KMS-11 (cell line): ENCODE measurements around the gene SRA1.
"Not testable (repeated sequence)": the region's sequence is repeated elsewhere in the genome, so short reads cannot be mapped to it uniquely, and the experiment has no call there.

Source experiments
- H2AFZ ChIP-seq: fragments of 200-600 bp; sonication (generic); 2 replicates; pipeline ENCODE4 v1.6.1; 2016; ENCODE audit warnings: antibody characterized with exemption, mixed run types, low read depth
- H3K27ac ChIP-seq: fragments of 200-600 bp; sonication (generic); 2 replicates; pipeline ENCODE4 v1.6.1; 2016; ENCODE audit warnings: mild to moderate bottlenecking, mixed run types
- H3K27me3 ChIP-seq: fragments of 200-600 bp; sonication (generic); 2 replicates; pipeline ENCODE4 v1.6.1; 2017; ENCODE audit warnings: mild to moderate bottlenecking, low read depth, mixed run types, moderate library complexity; ENCODE audit not compliant: insufficient read depth
- H3K36me3 ChIP-seq: fragments of 200-600 bp; sonication (generic); 2 replicates; pipeline ENCODE4 v1.6.1; 2017; ENCODE audit warnings: mild to moderate bottlenecking, mixed run types; ENCODE audit not compliant: insufficient read depth
- H3K4me1 ChIP-seq: fragments of 200-600 bp; sonication (generic); 2 replicates; pipeline ENCODE4 v1.6.1; 2016; ENCODE audit warnings: mild to moderate bottlenecking, low read depth, mixed run types; ENCODE audit not compliant: poor library complexity, severe bottlenecking
- H3K4me2 ChIP-seq: fragments of 200-600 bp; sonication (generic); 2 replicates; pipeline ENCODE4 v1.7.0; 2016; ENCODE audit warnings: mild to moderate bottlenecking, mixed run types
- H3K4me3 ChIP-seq: fragments of 200-600 bp; sonication (generic); IDR thresholded peaks from 2 replicates; pipeline ENCODE4 v1.6.1; 2017; ENCODE audit warnings: low read depth, low read length, mixed read lengths; ENCODE audit not compliant: insufficient read depth
- H3K79me2 ChIP-seq: fragments of 200-600 bp; sonication (generic); 2 replicates; pipeline ENCODE4 v1.6.1; 2016; ENCODE audit warnings: low read depth, mixed run types; ENCODE audit not compliant: insufficient read depth
- H3K9ac ChIP-seq: fragments of 200-600 bp; sonication (generic); 2 replicates; pipeline ENCODE4 v1.6.1; 2016; ENCODE audit warnings: mild to moderate bottlenecking, mixed run types
- H4K20me1 ChIP-seq: fragments of 200-600 bp; sonication (generic); 2 replicates; pipeline ENCODE4 v1.6.1; 2016; ENCODE audit warnings: mild to moderate bottlenecking, mixed run types; ENCODE audit not compliant: insufficient read depth
- TF ChIP-seq, protein P1 (sequence below): fragments of 200-600 bp; sonication (generic); conservative IDR thresholded peaks from 2 replicates; pipeline ENCODE4 v1.6.1; 2017; ENCODE audit warnings: low read depth, mild to moderate bottlenecking, antibody characterized with exemption, low read length, moderate library complexity, mixed read lengths

Gene SRA1

DNA sequence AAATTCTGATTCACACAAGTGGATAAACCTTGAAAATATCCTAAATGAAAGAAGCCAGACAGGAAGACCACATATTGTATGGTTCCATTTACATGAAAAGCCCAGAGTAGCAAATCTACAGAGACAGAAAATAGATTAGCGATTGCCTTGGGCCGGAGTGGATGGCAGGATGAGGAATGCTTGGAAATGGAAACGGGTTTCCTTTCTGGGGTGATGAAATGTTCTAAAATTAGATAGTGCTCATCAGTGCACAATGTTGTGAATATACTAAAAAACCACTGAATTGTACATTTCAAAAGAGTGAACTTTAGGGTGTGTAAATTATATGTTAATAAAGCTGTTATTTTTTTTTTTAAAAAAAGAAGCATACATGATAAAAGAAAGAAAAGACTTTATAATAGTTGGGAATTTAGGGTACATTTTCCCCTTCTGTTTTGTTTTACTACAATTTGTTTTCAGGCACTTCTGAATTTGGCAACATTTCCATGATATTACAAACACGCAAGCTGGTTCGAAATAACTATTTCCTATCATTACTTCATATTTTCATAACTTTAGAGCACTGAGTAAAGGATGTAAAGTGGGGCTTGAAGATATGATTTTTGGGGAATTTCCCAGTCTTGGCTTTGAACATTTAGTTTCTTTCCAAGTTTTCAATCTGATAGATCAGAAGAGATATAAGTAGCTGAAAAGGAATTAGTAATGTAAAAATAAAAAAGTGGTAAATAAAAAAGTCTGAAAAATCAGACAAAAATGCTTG lies 31.2 kb upstream of the SRA1 start:
- Histone ChIP-seq H3K4me1 (peaks cover 8% of the 10 kb centered on the region), H3K27ac (no peak overlapping the region), H3K79me2 (no peaks in the 10 kb centered on the region), H3K4me2 (no peak overlapping the region), H3K27me3 (no peaks in the 10 kb centered on the region), H3K9ac (no peak overlapping the region), H3K36me3 (no peaks in the 10 kb centered on the region), H2AFZ (no peak overlapping the region), H3K4me3 (no peak overlapping the region), H4K20me1 (no peaks in the 10 kb centered on the region)
- TF ChIP-seq, protein P1, sequence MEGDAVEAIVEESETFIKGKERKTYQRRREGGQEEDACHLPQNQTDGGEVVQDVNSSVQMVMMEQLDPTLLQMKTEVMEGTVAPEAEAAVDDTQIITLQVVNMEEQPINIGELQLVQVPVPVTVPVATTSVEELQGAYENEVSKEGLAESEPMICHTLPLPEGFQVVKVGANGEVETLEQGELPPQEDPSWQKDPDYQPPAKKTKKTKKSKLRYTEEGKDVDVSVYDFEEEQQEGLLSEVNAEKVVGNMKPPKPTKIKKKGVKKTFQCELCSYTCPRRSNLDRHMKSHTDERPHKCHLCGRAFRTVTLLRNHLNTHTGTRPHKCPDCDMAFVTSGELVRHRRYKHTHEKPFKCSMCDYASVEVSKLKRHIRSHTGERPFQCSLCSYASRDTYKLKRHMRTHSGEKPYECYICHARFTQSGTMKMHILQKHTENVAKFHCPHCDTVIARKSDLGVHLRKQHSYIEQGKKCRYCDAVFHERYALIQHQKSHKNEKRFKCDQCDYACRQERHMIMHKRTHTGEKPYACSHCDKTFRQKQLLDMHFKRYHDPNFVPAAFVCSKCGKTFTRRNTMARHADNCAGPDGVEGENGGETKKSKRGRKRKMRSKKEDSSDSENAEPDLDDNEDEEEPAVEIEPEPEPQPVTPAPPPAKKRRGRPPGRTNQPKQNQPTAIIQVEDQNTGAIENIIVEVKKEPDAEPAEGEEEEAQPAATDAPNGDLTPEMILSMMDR: no peak

DNA sequence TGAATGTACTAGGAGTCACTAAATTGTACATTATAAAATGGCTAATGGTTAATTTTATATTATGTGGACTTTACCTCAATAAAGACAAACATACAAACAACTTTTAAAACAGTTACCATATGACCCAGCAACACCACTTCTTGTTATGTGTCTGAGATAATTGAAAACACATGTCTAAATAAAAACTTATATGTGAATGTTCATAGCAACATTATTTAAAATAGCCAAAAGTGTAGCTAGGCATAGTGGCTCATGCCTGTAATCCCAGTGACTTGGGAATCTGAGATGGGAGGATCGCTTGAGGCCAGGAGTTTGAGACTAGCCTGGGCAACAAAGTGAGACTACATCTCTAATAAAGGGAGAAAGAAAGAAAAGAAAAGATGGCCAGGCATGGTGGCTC lies 30.2 kb upstream of the SRA1 start:
- Histone ChIP-seq H3K9ac (no peak overlapping the region), H3K79me2 (no peaks in the 10 kb centered on the region), H3K36me3 (no peaks in the 10 kb centered on the region), H2AFZ (no peak overlapping the region), H3K4me3 (no peak overlapping the region), H3K4me1 (peaks cover 8% of the 10 kb centered on the region), H4K20me1 (no peaks in the 10 kb centered on the region), H3K27me3 (no peaks in the 10 kb centered on the region), H3K27ac (no peak overlapping the region), H3K4me2 (no peak overlapping the region)
- TF ChIP-seq, protein P1: no peak

DNA sequence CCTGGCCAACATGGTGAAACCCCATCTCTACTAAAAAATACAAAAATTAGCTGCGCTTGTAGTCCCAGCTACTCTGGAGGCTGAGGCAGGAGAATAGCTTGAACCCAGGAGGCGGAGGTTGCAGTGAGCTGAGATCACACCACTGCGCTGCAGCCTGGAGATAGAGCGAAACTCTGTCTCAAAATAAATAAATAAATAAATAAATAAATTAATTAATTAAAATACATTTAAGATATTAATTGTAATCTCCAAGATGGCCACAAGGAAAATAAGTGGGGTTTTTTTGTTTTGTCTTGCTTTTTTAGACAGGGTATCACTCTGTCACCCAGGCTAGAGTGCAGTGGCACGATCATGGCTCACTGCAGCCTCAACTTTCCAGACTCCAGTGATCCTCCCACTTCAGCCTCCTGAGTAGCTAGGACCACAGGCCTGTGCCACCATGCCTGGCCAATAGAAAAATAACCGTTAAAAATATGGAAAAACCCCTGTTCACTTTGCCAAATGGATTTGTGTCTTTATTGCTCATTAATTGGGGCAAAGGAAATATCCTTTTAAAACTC lies 22.0 kb upstream of the SRA1 start:
- H3K36me3 ChIP-seq, H3K27me3 ChIP-seq, H3K27ac ChIP-seq, H4K20me1 ChIP-seq, H3K9ac ChIP-seq, H3K4me3 ChIP-seq, H2AFZ ChIP-seq, H3K79me2 ChIP-seq, H3K4me1 ChIP-seq, H3K4me2 ChIP-seq: not testable (repeated sequence)

DNA sequence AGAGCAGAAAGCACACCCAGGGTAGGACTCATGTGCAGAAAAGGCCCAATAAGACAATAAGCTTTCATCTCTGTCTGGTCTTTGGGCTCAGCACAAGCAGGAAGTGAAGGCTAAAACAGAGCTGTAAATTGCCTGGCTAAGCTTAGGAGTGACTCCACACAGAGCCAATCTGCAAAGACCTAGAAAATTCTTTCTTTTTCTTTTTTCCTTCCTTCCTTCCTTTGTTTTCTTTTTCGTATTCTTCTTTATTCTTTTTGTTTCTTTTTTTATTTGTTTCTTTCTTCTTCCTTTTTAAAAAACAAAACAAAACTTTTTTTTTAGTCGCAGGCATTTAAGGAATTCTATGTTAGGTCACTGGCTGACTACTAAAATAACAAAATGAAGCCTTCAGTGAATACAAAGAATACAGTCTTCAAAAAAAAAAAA lies 19.5 kb upstream of the SRA1 start:
- H3K79me2 ChIP-seq: no peaks in the 10 kb centered on the region
- no peak overlapping the region for H3K4me2 ChIP-seq
- H3K9ac ChIP-seq: no peak overlapping the region
- no peak overlapping the region for H3K27ac ChIP-seq
- TF ChIP-seq, protein P1: no peak
- peaks cover 8% of the 10 kb centered on the region for H3K4me1 ChIP-seq
- H3K27me3 ChIP-seq: no peaks in the 10 kb centered on the region
- no peak overlapping the region for H3K4me3 ChIP-seq
- H4K20me1 ChIP-seq: no peaks in the 10 kb centered on the region
- H3K36me3 ChIP-seq: no peaks in the 10 kb centered on the region
- no peak overlapping the region for H2AFZ ChIP-seq

DNA sequence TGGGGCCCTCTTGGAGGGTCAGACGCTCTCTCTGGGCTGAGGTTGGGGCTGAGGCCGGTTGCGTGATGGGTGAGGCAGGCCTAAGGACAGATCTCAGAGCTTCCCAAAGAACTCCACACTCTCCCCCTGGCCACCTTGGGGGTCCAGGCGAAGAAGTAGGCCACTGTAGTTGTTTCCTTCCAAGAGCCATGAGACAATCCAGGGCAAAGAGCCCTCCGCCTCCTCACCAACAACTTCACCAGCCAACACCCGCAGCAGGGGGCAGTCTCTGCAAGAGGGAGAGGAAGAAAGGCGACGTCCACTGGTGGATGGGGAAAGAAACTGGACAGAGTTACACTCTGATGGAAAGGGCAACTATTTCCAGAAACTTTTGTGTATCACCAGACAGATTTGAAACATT lies 18.0 kb upstream of the SRA1 start:
- H3K36me3 ChIP-seq: no peaks in the 10 kb centered on the region
- no peak overlapping the region for H3K27ac ChIP-seq
- H3K4me1 ChIP-seq: peaks cover 11% of the 10 kb centered on the region
- H3K27me3 ChIP-seq: no peaks in the 10 kb centered on the region
- TF ChIP-seq, protein P1: no peak
- H2AFZ ChIP-seq: no peak overlapping the region
- no peak overlapping the region for H3K4me3 ChIP-seq
- H4K20me1 ChIP-seq: no peaks in the 10 kb centered on the region
- no peak overlapping the region for H3K9ac ChIP-seq
- H3K79me2 ChIP-seq: no peaks in the 10 kb centered on the region
- H3K4me2 ChIP-seq: no peak overlapping the region
